ENCODE measurements around the gene CSTPP1. TPM values are rescaled to one million over a fixed set of nuclear protein-coding genes. Genes with fewer than 3 reads are reported as not detected.

The CSTPP1 gene
- total and polyA plus RNA-seq, 2 donors (not counting 1 experiment from before 2014, with no cell fraction given): 15.5 to 34.1 TPM

DNA sequence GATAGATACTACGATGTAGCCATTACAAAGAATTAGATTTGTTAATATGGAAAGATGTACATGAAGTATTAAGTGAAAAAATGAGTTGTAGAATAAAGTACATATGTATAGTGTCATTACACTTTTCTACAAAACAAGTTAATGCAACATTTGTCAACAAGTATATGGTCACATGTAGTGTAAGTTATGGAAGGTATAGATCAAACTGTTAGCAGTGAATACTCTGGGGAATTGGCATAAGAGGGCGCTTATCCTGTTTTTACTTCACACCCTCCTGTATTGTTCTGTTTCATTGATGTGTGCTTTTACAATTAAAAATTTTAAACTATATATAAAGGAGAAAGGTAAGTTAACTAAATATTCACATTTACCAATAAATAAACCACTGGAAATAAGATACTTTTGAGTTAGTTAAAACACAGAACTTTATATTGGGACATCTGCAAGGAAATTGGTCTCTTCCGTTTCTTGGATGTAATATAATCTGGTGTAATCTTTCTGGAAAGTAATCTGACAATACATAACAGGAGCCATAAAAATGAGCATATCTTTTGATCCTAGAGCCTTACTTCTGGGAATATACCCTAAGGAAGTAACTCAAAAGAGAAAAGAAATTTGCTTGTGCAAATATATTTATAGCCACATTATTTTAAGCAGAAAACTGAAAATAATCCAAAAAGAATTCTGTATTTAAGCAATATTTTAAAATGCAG is 34.5 kb downstream of the CSTPP1 start:
- Histone ChIP-seq H3K27me3 (ENCODE audit: control insufficient read depth, insufficient read depth, low read length) (no peaks in the 10 kb centered on the region), H3K79me2 (ENCODE audit: control insufficient read depth, insufficient read depth, low read length) (no peaks in the 10 kb centered on the region), H4K20me1 (ENCODE audit: control insufficient read depth, extremely low read depth, insufficient read depth, low read length) (no peaks in the 10 kb centered on the region), H3K4me1 (ENCODE audit: control insufficient read depth, extremely low read depth, insufficient read depth, low read length) (no peaks in the 10 kb centered on the region), H3K9me3 (ENCODE audit: control insufficient read depth, insufficient read depth, low read depth, low read length) (no peaks in the 10 kb centered on the region), H3K4me3 (replicated peaks in 1 of 4; ENCODE audit: control extremely low read depth in 1 of 4, insufficient read depth in 1 of 4, low read depth in 3 of 4, low read length in 4 of 4) (no peak overlapping the region), H3K27ac (ENCODE audit: insufficient read depth, low read length) (no peak overlapping the region), H3K36me3 (ENCODE audit: control insufficient read depth, insufficient read depth, low read length) (no peaks in the 10 kb centered on the region), H3K4me2 (ENCODE audit: extremely low read depth, insufficient read depth, low read length) (no peak overlapping the region), H2AFZ (ENCODE audit: low read length) (no peak overlapping the region), H3K9ac (ENCODE audit: insufficient read depth, low read length) (no peak overlapping the region)
- no peak for TF ChIP-seq EZH2 (IDR thresholded peaks at IDR 0.05; ENCODE audit: low read length, missing control alignments)
- TF ChIP-seq, protein P1, sequence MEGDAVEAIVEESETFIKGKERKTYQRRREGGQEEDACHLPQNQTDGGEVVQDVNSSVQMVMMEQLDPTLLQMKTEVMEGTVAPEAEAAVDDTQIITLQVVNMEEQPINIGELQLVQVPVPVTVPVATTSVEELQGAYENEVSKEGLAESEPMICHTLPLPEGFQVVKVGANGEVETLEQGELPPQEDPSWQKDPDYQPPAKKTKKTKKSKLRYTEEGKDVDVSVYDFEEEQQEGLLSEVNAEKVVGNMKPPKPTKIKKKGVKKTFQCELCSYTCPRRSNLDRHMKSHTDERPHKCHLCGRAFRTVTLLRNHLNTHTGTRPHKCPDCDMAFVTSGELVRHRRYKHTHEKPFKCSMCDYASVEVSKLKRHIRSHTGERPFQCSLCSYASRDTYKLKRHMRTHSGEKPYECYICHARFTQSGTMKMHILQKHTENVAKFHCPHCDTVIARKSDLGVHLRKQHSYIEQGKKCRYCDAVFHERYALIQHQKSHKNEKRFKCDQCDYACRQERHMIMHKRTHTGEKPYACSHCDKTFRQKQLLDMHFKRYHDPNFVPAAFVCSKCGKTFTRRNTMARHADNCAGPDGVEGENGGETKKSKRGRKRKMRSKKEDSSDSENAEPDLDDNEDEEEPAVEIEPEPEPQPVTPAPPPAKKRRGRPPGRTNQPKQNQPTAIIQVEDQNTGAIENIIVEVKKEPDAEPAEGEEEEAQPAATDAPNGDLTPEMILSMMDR (conservative IDR thresholded peaks at IDR 0.05 in 1 of 2, IDR thresholded peaks at IDR 0.05 in 1 of 2; ENCODE audit: low read depth in 1 of 2, low read length in 2 of 2): no peak
- DNase-seq (ENCODE audit: low read depth in 2 of 2): no peak

- Histone ChIP-seq H3K9ac (ENCODE audit: insufficient read depth, low read length) (no peak overlapping the region), H4K20me1 (ENCODE audit: control insufficient read depth, extremely low read depth, insufficient read depth, low read length) (no peaks in the 10 kb centered on the region), H2AFZ (ENCODE audit: low read length) (no peak overlapping the region), H3K4me2 (ENCODE audit: extremely low read depth, insufficient read depth, low read length) (no peak overlapping the region), H3K79me2 (ENCODE audit: control insufficient read depth, insufficient read depth, low read length) (no peaks in the 10 kb centered on the region), H3K4me3 (replicated peaks in 1 of 4; ENCODE audit: control extremely low read depth in 1 of 4, insufficient read depth in 1 of 4, low read depth in 3 of 4, low read length in 4 of 4) (no peak overlapping the region), H3K36me3 (ENCODE audit: control insufficient read depth, insufficient read depth, low read length) (no peaks in the 10 kb centered on the region), H3K9me3 (ENCODE audit: control insufficient read depth, insufficient read depth, low read depth, low read length) (no peaks in the 10 kb centered on the region), H3K27me3 (ENCODE audit: control insufficient read depth, insufficient read depth, low read length) (no peaks in the 10 kb centered on the region), H3K27ac (ENCODE audit: insufficient read depth, low read length) (no peak overlapping the region), H3K4me1 (ENCODE audit: control insufficient read depth, extremely low read depth, insufficient read depth, low read length) (no peaks in the 10 kb centered on the region)
- TF ChIP-seq EZH2 (IDR thresholded peaks at IDR 0.05; ENCODE audit: low read length, missing control alignments): no peak
- TF ChIP-seq, protein P1 (conservative IDR thresholded peaks at IDR 0.05 in 1 of 2, IDR thresholded peaks at IDR 0.05 in 1 of 2; ENCODE audit: low read depth in 1 of 2, low read length in 2 of 2): no peak
- DNase-seq (ENCODE audit: low read depth in 2 of 2): no peak
Observed at GRCh38 chr11:46972343-46972742, 35.8 kb downstream of the CSTPP1 start.

DNA sequence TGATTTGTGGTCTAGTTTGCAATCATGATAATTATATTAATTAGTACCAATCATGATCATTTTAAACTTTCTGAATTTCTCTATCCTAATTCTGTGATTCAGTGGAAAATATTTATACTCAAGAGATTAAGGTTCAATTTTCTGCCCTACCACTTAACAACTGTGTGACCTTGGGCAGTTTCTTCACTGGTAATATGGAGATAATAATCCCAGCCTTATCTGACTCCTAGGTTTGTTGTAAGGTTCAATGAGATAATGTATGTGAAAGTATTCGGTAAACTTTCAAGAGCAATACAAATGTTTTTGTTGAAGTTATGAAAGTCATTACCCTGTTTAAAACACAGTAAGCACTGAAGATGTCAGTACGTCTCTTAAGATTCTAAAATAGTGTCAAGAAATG is 36.3 kb downstream of the CSTPP1 start:
- H3K79me2 ChIP-seq (ENCODE audit: control insufficient read depth, insufficient read depth, low read length): no peaks in the 10 kb centered on the region
- no peak overlapping the region for H3K9ac ChIP-seq (ENCODE audit: insufficient read depth, low read length)
- no peak overlapping the region for H3K4me3 ChIP-seq (replicated peaks in 1 of 4; ENCODE audit: control extremely low read depth in 1 of 4, insufficient read depth in 1 of 4, low read depth in 3 of 4, low read length in 4 of 4)
- H3K27me3 ChIP-seq (ENCODE audit: control insufficient read depth, insufficient read depth, low read length): no peaks in the 10 kb centered on the region
- no peak overlapping the region for H3K4me2 ChIP-seq (ENCODE audit: extremely low read depth, insufficient read depth, low read length)
- no peak for TF ChIP-seq EZH2 (IDR thresholded peaks at IDR 0.05; ENCODE audit: low read length, missing control alignments)
- TF ChIP-seq, protein P1 (conservative IDR thresholded peaks at IDR 0.05 in 1 of 2, IDR thresholded peaks at IDR 0.05 in 1 of 2; ENCODE audit: low read depth in 1 of 2, low read length in 2 of 2): no peak
- no peak overlapping the region for H3K27ac ChIP-seq (ENCODE audit: insufficient read depth, low read length)
- DNase-seq (ENCODE audit: low read depth in 2 of 2): no peak
- no peaks in the 10 kb centered on the region for H3K36me3 ChIP-seq (ENCODE audit: control insufficient read depth, insufficient read depth, low read length)
- no peak overlapping the region for H2AFZ ChIP-seq (ENCODE audit: low read length)
- no peaks in the 10 kb centered on the region for H3K9me3 ChIP-seq (ENCODE audit: control insufficient read depth, insufficient read depth, low read depth, low read length)
- H4K20me1 ChIP-seq (ENCODE audit: control insufficient read depth, extremely low read depth, insufficient read depth, low read length): no peaks in the 10 kb centered on the region
- H3K4me1 ChIP-seq (ENCODE audit: control insufficient read depth, extremely low read depth, insufficient read depth, low read length): no peaks in the 10 kb centered on the region
